Left lobe of liver (tissue), 2 donors: ENCODE measurements around the gene MAD1L1. TPM values are rescaled to one million over a fixed set of nuclear protein-coding genes. Genes with fewer than 3 reads are reported as not detected.

Source experiments
- ATAC-seq: fragments of 200-7000 bp; cut with Tn5 transposase; one replicate; pipeline ENCODE4 v1.9.1; 2020; ENCODE audit warnings: mild to moderate bottlenecking, moderate library complexity
- DNase-seq: peaks from one replicate; pipeline ENCODE4 v3.0.0-alpha.2; 2020; ENCODE audit warnings: low spot score
- total RNA-seq: library from RNA; stranded (reverse); gene quantifications from one replicate; pipeline ENCODE4 v1.2.1, GENCODE V29; 2021
- donor health status: DM: no; HTN: no; CAD: no; lungs with moderate emphysema.
- donor health status: DM: no; HTN: yes; CAD: no.

The MAD1L1 gene
- total RNA-seq, 1 donor from 2014 or later = 24.9 TPM

GRCh38 chr7:2108501-2109250, 124.1 kb downstream of the MAD1L1 start:
- DNase-seq (no peak), ATAC-seq (no peak)

DNA sequence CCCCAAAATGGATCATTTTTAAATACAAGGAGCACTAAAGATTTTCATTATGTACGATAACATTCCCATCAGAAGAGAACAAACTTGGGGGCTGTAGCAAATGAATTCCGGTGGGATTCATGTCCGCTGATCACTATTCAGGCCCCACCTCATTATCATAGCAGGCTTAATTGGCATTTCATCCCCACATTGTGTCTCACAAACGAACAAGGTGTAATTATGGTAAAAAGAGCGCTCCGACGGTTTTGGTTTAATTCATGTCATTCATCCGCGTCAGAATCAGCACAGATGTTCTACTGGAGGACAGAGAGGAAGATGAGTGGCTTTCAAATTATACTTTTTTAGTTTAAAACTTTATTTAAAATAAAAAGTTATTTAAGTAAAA, 124.7 kb downstream of the MAD1L1 start:
- no peak for DNase-seq
- no peak for ATAC-seq

DNA sequence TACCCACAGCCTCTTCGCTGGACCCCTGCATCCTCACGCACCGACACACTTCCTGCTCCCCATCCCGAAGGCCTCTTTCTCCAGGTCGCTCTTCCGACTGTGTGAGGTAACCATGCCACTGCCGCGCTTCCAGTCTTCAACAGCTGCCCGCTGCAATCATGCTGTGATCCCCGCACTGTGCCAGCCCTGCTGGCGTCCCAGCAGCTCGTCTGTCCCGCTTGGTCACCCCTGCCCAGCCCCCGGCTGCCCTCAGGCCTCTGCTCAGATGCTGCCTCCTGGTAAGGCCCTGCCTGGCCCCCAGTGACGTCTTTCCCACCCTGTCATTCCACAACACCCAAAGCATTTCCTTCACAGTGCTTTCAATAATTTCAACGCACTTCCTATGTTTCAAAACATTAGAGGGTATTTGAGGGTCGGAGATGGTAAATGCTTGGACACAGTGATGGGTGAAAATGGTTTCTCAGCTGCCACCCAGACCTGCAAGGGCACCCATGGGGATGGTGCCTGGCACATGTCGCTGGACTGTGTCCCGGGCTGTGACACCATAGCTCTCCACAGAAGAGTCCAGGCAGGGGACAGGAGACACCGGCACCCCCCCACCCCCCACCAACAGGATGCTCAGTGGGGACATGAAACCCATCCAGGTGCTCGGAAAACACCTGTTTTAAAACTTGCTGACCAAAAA, 125.2 kb downstream of the MAD1L1 start:
- no peak for DNase-seq
- ATAC-seq = no peak

- ATAC-seq = peak; percentile 24
- DNase-seq = no peak
These were observed 125.8 kb downstream of the MAD1L1 start for GRCh38 chr7:2106924-2107323.

GRCh38 chr7:2106440-2106839, 126.3 kb downstream of the MAD1L1 start:
- DNase-seq (no peak), ATAC-seq (no peak)

DNA sequence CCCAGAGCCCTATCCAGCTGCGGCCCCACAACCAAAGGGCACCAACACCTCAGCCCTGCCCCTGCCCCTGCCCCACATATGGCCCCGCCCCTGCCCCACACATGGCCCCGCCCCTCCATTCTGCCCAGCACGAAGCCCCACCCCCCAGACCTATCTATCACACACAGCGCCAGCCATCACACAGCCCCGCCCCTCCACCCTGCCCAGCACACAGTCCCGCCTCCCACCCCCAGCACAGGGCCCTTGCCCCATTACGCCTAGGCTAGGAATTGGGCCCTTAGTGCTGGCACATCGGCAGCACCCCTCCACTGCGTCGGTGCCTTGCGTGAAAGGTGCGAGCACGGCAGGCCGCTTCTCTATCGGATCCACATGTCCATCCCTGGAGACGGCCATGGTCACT, 126.8 kb downstream of the MAD1L1 start:
- ATAC-seq (no peak), DNase-seq (no peak)

GRCh38 chr7:2105280-2105679, 127.5 kb downstream of the MAD1L1 start:
- ATAC-seq (no peak), DNase-seq (no peak)

DNA sequence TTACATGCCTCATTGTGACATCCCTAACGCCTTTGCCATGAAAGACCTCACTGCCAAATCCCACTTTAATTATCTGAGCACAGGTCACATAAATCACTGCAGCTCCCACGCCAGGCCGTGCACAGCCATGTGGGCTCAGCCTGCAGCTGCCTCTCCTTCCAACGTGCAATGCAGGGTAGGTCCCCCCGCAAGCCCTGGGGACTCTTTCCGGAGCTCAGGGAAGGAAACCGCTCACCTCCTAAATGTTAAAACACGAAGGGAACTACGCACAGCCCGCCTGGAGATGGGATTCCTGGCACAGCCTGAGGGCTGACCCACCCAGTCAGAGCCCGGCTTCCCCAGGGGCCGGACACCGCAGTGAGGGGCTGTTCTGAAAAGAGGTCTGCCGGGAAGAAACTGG, 128.0 kb downstream of the MAD1L1 start:
- DNase-seq (no peak), ATAC-seq (no peak)

DNA sequence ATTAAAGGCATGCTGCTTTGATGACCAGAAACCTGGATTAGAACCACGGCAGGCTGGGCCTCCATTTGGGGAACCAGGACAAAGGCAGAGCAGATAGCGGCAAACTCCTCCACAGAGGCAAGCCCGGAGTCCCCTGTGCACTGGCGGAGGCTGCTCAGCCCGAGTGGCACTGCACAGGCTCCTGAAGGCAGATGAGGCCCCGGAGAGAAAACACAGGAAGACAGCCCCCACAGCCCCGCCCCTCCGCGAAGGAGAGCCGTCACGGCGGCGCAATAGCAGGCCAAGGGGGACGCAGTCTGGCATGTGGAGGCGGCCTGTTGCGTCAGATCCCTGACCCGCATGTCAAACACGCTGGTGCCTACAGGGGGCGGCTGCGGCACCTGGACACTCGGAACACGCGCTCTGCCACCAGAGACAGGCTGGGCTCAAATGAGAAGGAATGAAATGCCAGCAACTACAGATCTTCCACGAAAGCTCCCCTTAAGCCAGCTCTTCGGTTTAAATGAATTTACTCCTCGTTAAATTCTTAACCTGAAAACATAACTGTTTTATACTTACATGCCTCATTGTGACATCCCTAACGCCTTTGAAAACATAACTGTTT, 128.5 kb downstream of the MAD1L1 start:
- DNase-seq (peak; percentile 57), ATAC-seq (peak; percentile 70)

- DNase-seq (no peak), ATAC-seq (no peak)
These were observed 129.5 kb downstream of the MAD1L1 start for GRCh38 chr7:2103071-2103898.

- DNase-seq (no peak), ATAC-seq (no peak)
These were observed 130.4 kb downstream of the MAD1L1 start for GRCh38 chr7:2102375-2102723.

DNA sequence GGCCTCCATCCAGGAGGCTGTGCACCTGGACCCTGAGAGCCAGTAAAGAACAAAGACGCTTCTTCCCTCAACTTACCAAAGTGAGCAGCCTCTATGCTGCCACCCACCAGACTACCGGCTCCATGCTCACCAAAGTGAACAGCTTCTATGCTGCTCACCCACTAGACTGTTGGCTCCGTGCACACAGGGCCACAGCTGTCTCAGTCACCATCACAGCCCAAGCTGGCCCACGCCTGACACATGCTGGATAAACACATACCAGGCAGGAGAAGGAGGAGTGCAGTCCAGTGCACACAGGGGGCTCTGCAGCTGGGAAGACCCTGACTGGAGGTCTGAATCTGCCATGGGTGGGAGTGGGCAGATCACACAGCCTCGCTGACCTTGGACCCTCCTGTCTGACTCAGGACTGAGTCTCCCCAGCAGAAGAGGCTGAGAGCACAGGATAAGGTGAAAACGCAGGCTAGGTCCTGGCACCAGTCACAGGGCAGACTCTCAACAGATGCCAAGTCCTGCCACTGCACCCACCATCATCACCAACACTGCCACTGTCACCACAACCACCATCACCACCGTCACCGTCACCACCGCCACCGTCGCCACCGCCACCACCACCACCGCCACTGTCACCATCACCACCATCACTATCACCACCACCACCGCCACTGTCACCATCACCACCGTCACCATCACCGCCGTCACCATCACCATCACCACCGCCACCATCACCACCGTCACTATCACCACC, 130.9 kb downstream of the MAD1L1 start:
- ATAC-seq (no peak), DNase-seq (no peak)

DNA sequence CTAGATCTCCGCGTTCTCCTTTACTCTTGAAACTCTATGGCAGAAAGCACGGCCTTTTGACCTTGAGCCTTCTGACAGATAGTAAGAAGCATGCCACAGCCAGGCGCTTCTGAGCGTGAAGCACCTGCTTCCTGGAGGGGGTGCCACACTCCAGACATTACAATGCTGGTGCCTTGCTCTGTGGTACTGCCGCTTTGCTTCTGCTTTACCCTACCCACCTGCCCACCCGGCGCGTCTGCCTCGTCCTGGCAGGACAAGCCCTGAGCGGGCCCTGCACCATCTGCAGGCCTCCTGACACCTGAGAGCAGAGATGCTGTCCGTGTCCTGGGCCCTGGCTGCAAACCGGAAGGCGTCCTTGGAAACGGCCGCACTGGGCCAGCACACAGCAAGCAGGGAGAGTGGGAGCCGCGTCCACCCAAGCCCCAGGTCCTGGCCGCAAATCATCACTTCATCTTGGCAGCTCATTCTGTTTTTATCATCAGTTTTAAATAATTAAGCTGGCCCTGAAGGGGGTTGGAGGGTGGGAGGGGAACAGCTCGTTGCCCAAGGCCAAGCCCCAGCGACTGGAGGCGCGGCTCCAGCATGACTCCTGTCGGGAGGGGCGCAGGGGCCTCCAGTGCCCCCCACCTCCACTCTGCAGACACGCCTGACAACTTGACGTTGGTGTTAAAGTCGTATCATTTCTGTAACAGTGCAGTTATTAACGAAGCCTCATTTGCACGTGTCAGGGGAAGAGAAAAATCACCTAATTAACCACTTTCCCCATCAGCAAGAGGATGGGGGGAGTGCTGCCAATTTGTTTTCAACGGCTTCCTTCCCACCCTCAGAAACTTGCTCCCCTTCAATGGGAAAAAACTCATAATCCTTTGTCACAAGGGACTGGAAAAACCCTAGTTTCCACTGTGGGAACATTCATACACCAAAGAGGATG, 132.2 kb downstream of the MAD1L1 start:
- ATAC-seq (no peak), DNase-seq (no peak)

- DNase-seq = no peak
- ATAC-seq = no peak
These were observed 133.4 kb downstream of the MAD1L1 start for GRCh38 chr7:2099048-2099957.

DNA sequence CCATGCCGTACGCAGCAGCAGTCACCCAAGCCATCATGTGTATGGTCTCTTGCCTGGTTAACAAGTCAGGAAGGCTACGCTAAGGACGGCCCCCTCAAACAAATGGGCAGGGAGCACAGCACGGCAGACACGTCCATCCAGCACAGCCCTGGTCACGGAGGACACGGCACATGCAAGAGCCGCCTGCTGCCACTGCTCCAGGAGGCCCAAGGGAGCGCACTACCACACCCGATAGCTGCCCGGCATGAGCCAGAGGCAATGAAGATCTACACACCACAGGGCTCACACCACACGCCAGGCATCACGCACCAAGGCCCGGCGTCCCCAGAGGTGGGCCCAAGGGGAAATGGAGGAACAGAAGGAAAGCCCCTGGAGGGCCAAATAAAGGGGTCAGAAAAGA, 134.2 kb downstream of the MAD1L1 start:
- no peak for DNase-seq
- ATAC-seq = no peak

DNA sequence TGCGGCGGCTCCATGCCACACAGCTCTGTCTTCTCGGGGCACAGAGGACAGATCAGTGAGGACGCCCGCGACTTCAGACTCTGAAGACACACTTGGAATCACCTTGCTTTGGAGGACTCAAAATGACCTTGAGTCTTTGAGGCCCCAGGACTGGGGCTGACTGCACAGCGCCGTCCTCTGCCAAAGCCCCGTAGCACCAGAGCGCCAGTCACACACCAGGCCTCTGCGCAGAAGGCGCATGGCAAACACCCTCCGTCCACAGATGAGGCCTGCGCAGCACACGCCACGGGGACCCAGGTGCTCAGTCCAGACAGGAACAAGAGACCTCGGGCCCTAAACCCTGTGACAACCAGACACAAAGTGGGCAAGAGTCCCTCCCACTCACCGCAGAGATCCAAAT, 134.7 kb downstream of the MAD1L1 start:
- ATAC-seq = no peak
- no peak for DNase-seq

DNA sequence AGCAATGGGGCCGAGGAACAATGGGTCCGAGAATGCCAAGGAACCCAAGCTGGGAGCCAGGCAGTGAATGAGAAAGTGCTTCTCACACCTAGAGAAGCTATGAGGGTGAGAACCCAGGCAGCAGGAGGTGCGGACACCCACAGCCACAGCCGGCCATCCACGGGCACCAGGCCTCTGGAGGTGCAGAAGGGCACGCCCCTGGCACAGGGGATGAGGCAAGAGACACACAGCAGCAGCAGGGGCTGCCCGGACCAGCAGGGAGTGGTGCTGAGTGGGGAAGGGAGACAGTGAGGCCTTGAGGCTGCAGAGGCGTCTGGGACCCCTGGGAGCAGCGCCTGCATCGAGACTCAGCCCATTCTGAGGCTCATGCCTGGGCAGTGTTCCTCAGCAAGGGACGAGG, 135.3 kb downstream of the MAD1L1 start:
- ATAC-seq = no peak
- DNase-seq = no peak

DNA sequence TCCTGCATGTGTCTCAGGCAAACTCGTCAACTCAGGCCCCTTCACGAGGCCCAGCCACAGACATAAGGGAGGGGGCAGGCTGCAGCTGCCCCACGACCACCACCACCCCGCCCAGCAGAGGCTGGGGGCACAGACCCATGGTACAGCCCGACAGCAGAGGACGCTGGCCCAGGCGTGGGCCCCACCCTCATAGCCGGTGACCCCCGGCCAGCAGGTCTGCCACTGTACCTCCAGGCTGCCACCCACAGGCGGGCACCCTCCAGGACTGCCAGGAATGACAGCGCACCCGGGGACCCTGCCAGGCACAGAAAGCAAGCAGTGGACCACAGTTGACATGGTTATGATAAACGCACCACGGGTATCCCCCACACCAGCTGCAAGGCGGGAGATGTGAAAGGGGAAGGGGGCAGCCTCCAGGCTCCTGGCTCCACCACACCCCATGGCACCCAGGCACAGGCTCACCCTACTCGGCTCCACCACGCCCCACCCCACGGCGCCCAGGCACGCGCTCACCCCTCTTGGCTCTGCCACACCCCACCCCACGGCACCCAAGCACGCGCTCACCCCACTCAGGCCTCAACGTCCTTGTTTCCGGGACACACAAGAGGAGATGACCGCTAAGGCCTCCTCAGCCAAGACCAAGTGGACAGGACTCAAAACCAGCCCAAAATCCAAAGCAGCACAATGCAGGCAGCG, 135.9 kb downstream of the MAD1L1 start:
- ATAC-seq = peak; percentile 26
- DNase-seq = no peak
